ENCODE results near the gene KIAA1755. TPM values are rescaled to one million over a fixed set of nuclear protein-coding genes. Genes with fewer than 3 reads are reported as not detected.

The KIAA1755 gene
- total RNA-seq, 1 experiment from 2014 or later = 0.17 TPM

DNA sequence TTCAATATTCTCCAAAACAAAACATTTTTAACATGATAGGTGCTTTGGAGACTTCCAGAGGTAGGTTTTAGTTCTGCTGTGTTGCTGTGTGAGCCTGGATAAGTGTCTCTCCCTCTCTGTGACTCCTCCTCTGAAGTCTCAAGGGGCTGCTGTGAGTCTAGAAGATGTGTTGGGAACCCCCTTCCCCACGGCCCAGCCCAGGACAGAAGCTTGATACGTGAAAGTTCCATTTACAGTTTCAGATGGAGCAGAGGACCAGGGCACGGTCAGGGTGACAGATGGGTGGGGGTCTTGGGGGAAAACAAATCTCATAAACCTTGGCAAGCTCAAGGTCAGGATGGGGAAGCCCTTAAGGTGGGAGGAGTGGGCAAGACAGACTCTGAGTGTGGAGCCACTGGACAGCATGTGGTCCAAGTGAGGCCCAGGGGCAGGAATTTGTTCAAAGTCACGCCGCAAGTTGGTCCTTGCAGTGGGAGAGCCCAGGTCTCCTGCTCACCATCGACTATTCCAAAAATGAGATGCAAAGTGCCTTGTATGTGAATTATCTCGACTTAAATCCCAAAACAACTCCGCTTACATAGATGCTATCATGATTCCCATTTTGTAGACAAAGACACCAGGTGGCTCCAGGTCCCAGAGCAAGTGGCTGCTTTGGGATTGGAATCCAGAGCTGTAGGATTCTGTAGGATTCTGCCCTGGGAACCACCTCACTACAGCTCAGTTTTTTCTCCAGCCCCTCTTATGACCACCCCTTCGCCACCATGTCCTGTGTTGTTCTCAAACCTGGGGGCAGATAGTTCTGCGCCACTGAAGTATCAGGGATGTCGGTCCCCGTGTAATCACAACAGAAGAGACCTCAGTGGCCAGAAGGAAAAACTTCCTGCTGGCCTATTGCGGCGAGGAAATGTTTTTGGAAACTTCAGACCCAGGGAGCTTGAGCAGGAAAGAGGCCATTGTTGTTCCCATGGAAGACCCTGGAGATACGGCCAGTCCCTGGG, 97.4 kb downstream of the KIAA1755 start:
- H4K5ac ChIP-seq (ENCODE audit: insufficient read length, low read depth, low read length) = no peak overlapping the region
- no peak overlapping the region for H2AK5ac ChIP-seq (ENCODE audit: insufficient read length, low read length)
- no peak overlapping the region for H3K4ac ChIP-seq (ENCODE audit: low read depth, low read length)
- Mint-ChIP-seq H3K27me3 (ENCODE audit: low read depth) (peaks cover 9% of the 10 kb centered on the region), H3K27ac (no peak overlapping the region), H3K9me3 (peaks cover 0 to 2% of the 10 kb centered on the region in 2 experiments; a peak in 1 of 5 replicates), H3K4me3 (no peak overlapping the region; a peak in 1 of 5 replicates), H3K4me1 (peaks cover 8 to 12% of the 10 kb centered on the region in 2 experiments; a peak in 3 of 4 replicates), H3K36me3 (ENCODE audit: insufficient read depth in 1 of 3, low read depth in 3 of 3) (no peaks in the 10 kb centered on the region)
- no peak overlapping the region for H3K27ac ChIP-seq (ENCODE audit: insufficient read length, low read depth, low read length)
- H3K79me2 ChIP-seq (ENCODE audit: insufficient read depth, low read length) = no peaks in the 10 kb centered on the region
- H2BK120ac ChIP-seq (ENCODE audit: low read depth, low read length, poor library complexity, severe bottlenecking) = no peak overlapping the region
- peaks cover 4% of the 10 kb centered on the region for H3K23me2 ChIP-seq (ENCODE audit: insufficient read length, low read depth, low read length, poor library complexity, severe bottlenecking)
- H2BK20ac ChIP-seq (ENCODE audit: low read depth, low read length, poor library complexity, severe bottlenecking) = no peak overlapping the region
- H4K8ac ChIP-seq (replicated peaks; ENCODE audit: insufficient read length, low read depth, low read length) = no peak overlapping the region
- no peak overlapping the region for H3K56ac ChIP-seq (ENCODE audit: insufficient read length, low read depth, low read length)
- no peak overlapping the region for H2BK15ac ChIP-seq (ENCODE audit: low read depth, low read length)
- TF ChIP-seq CTCF (conservative IDR thresholded peaks at IDR 0.05) = no peak
- H3K79me1 ChIP-seq (ENCODE audit: insufficient read depth, low read depth, low read length, poor library complexity, severe bottlenecking) = no peaks in the 10 kb centered on the region
- H3T11ph ChIP-seq (ENCODE audit: low read length) = no peak overlapping the region
- DNase-seq = no peak
- H2AFZ ChIP-seq (ENCODE audit: low read length) = no peak overlapping the region
- no peaks in the 10 kb centered on the region for H4K20me1 ChIP-seq (ENCODE audit: control insufficient read depth, insufficient read depth, insufficient read length)
- no peaks in the 10 kb centered on the region for H3K9me3 ChIP-seq (ENCODE audit: control insufficient read depth, low read depth, low read length)
- no peak overlapping the region for H4K91ac ChIP-seq (ENCODE audit: insufficient read length, low read depth, low read length)
- no CpG with 5 or more reads among the region's 15 CpGs for WGBS (ENCODE audit: extremely low coverage, insufficient read length, low lambda C conversion rate)
- H3K14ac ChIP-seq (ENCODE audit: insufficient read depth, low read length) = no peak overlapping the region
- no peaks in the 10 kb centered on the region for H3K27me3 ChIP-seq (ENCODE audit: insufficient read depth, low read length)
- H3K9ac ChIP-seq (ENCODE audit: extremely low read depth, insufficient read length, low read length) = no peak overlapping the region
- no peak overlapping the region for H3K23ac ChIP-seq (ENCODE audit: insufficient read length, low read depth, low read length)
- no peak overlapping the region for H2BK5ac ChIP-seq (ENCODE audit: insufficient read length, low read length)
- H3K4me1 ChIP-seq (ENCODE audit: insufficient read depth, low read length) = no peaks in the 10 kb centered on the region
- H3K4me2 ChIP-seq (ENCODE audit: insufficient read depth, insufficient read length, low read length) = no peak overlapping the region
- H2BK12ac ChIP-seq (ENCODE audit: insufficient read length, low read depth, low read length) = no peak overlapping the region
- no peak overlapping the region for H3K18ac ChIP-seq (ENCODE audit: insufficient read length, low read depth, low read length)

Data from H9 (cell line).